Esophagus (tissue), 2 donors: Measurements from ENCODE around the gene CHST13. TPM values are rescaled to one million over a fixed set of nuclear protein-coding genes. Genes with fewer than 3 reads are reported as not detected.

Experiments used
- H3K27ac ChIP-seq, 2 donors: one replicate each; pipeline ENCODE4 v1.5.1; 2013; ENCODE audit warnings: low read depth in 2 of 2, mild to moderate bottlenecking in 2 of 2, inconsistent platforms in 1 of 2, low read length in 1 of 2, moderate library complexity in 1 of 2
- H3K27me3 ChIP-seq, 2 donors: one replicate each; pipeline ENCODE4 v1.6.1; 2013; ENCODE audit warnings: low read length in 2 of 2, control low read depth in 1 of 2, mild to moderate bottlenecking in 1 of 2; ENCODE audit not compliant: insufficient read depth in 2 of 2, control insufficient read depth in 1 of 2
- H3K36me3 ChIP-seq, 2 donors: one replicate each; pipeline ENCODE4 v1.6.1; 2013; ENCODE audit warnings: low read length in 1 of 2; ENCODE audit not compliant: control insufficient read depth in 2 of 2, insufficient read depth in 2 of 2
- H3K4me1 ChIP-seq, 2 donors: one replicate each; pipeline ENCODE4 v1.6.1; 2013; ENCODE audit warnings: low read length in 1 of 2; ENCODE audit not compliant: control insufficient read depth in 2 of 2, insufficient read depth in 2 of 2
- H3K4me3 ChIP-seq, 2 donors: one replicate each; pipeline ENCODE4 v1.5.1; 2013; ENCODE audit warnings: low read length in 2 of 2, mild to moderate bottlenecking in 2 of 2, low read depth in 1 of 2, moderate library complexity in 1 of 2
- H3K9me3 ChIP-seq, 2 donors: one replicate each; pipeline ENCODE4 v1.6.1; 2013; ENCODE audit warnings: mild to moderate bottlenecking in 2 of 2, low read depth in 1 of 2, low read length in 1 of 2, moderate library complexity in 1 of 2; ENCODE audit not compliant: control insufficient read depth in 2 of 2, insufficient read depth in 1 of 2
- WGBS, 2 donors: extraction: QIAGEN DNeasy Blood & Tissue Kit; methylation state at CpG; one replicate each; pipeline ENCODE4 v1.1.7; 2013; 5-methylcytosine and 5-hydroxymethylcytosine counted together
- polyA plus RNA-seq, 2 donors: library from polyadenylated mRNA; stranded (reverse); fragments of 200-250 nt; gene quantifications; one replicate each; pipeline ENCODE4 v1.2.3, GENCODE V29; 2013
- donor health status: healthy with polysubstance abuse.
- donor health status: Bipolar disorder and iron deficiency.

CHST13 gene
- polyA plus RNA-seq, 2 donors, result 0.04 TPM; not detected in 1

GRCh38 chr3:126537730-126538281 is 13.9 kb downstream of the CHST13 start:
- no peaks in the 10 kb centered on the region for H3K36me3 ChIP-seq
- H3K27ac ChIP-seq, result no peak overlapping the region
- peaks cover 2 to 4% of the 10 kb centered on the region in 2 donors for H3K4me1 ChIP-seq
- H3K9me3 ChIP-seq, result peaks cover 0 to 11% of the 10 kb centered on the region in 2 donors
- no peak overlapping the region for H3K4me3 ChIP-seq
- H3K27me3 ChIP-seq, result no peaks in the 10 kb centered on the region
- whole genome bisulfite sequencing, 2 donors, result 67 to 68% methylated on average over 10 of the region's 10 CpGs

DNA sequence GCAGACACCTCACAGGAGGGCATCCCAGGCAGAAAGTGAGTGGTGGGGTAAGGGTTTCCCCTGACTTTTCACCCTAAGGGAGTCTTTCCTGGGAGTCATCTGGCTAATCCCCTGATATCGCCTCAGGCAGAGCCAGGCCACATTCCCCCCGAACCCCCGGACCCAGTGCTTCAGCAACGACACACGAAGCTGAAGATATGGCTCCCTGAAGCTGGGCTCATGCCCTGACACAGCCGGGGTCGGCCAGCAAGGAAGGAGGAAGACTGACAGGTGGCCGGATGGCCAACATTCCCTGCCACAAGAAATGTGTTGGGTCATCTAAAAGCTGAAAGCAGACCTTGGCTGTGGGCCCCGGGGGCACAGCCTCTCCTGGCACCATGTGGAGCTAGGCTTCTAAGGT is 14.4 kb downstream of the CHST13 start:
- 71 to 72% methylated on average over 9 of the region's 9 CpGs for WGBS, 2 donors
- H3K4me3 ChIP-seq, result no peak overlapping the region
- H3K36me3 ChIP-seq, result no peaks in the 10 kb centered on the region

GRCh38 chr3:126538966-126539365 is 15.0 kb downstream of the CHST13 start:
- Histone ChIP-seq H3K36me3 (no peaks in the 10 kb centered on the region), H3K27ac (no peak overlapping the region), H3K4me1 (peaks cover 2 to 4% of the 10 kb centered on the region in 2 donors), H3K4me3 (no peak overlapping the region), H3K27me3 (no peaks in the 10 kb centered on the region), H3K9me3 (peaks cover 0 to 11% of the 10 kb centered on the region in 2 donors)
- WGBS, 2 donors, result 42 to 43% methylated on average over 5 of the region's 5 CpGs

More for the DNA sequence above, 14.4 kb downstream of the CHST13 start:
- Histone ChIP-seq H3K9me3 (peaks cover 0 to 11% of the 10 kb centered on the region in 2 donors), H3K27me3 (no peaks in the 10 kb centered on the region), H3K4me1 (peaks cover 2 to 4% of the 10 kb centered on the region in 2 donors), H3K27ac (no peak overlapping the region)

GRCh38 chr3:126539558-126540250 is 15.7 kb downstream of the CHST13 start:
- H3K27ac ChIP-seq, result no peak overlapping the region
- WGBS, 2 donors, result 92 to 98% methylated on average over 10 of the region's 10 CpGs
- no peaks in the 10 kb centered on the region for H3K27me3 ChIP-seq
- no peaks in the 10 kb centered on the region for H3K36me3 ChIP-seq
- H3K4me3 ChIP-seq, result no peak overlapping the region
- H3K4me1 ChIP-seq, result peaks cover 2 to 4% of the 10 kb centered on the region in 2 donors
- peaks cover 0 to 11% of the 10 kb centered on the region in 2 donors for H3K9me3 ChIP-seq

GRCh38 chr3:126540342-126540849 is 16.4 kb downstream of the CHST13 start:
- Histone ChIP-seq H3K4me3 (no peak overlapping the region), H3K27me3 (no peaks in the 10 kb centered on the region), H3K4me1 (peaks cover 2 to 4% of the 10 kb centered on the region in 2 donors), H3K9me3 (peaks cover 0 to 11% of the 10 kb centered on the region in 2 donors), H3K27ac (no peak overlapping the region), H3K36me3 (no peaks in the 10 kb centered on the region)
- WGBS, 2 donors, result 20 to 32% methylated on average over 9 of the region's 9 CpGs

GRCh38 chr3:126540951-126541627 is 17.1 kb downstream of the CHST13 start:
- no peaks in the 10 kb centered on the region for H3K27me3 ChIP-seq
- no peaks in the 10 kb centered on the region for H3K36me3 ChIP-seq
- no peak overlapping the region for H3K4me3 ChIP-seq
- H3K4me1 ChIP-seq, result peaks cover 2 to 4% of the 10 kb centered on the region in 2 donors
- WGBS, 2 donors, result 59 to 65% methylated on average over 24 of the region's 24 CpGs
- H3K27ac ChIP-seq, result no peak overlapping the region
- H3K9me3 ChIP-seq, result peaks cover 0 to 11% of the 10 kb centered on the region in 2 donors

DNA sequence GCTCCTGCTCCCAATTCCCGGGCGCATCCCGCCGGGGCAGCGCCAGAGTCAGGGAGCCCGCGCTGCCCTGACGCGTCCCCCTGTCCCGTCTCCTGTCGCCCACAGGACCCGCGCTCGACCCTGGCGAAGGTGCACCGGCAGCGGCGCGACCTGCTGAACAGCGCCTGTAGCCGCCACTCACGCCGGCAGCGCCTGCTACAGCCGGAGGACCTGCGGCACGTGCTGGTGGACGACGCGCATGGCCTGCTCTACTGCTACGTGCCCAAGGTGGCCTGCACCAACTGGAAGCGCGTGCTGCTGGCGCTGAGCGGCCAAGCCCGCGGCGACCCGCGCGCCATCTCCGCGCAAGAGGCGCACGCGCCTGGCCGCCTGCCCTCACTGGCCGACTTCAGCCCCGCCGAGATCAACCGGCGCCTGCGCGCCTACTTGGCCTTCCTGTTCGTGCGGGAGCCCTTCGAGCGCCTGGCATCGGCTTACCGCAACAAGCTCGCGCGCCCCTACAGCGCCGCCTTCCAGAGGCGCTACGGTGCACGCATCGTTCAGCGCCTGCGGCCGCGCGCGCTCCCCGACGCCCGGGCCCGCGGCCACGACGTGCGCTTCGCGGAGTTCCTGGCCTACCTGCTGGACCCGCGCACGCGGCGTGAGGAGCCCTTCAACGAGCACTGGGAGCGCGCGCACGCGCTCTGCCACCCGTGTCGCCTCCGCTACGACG is 17.8 kb downstream of the CHST13 start:
- H3K4me1 ChIP-seq, result peaks cover 2 to 4% of the 10 kb centered on the region in 2 donors
- no peaks in the 10 kb centered on the region for H3K27me3 ChIP-seq
- WGBS, 2 donors, result 44 to 54% methylated on average over 101 of the region's 101 CpGs

DNA sequence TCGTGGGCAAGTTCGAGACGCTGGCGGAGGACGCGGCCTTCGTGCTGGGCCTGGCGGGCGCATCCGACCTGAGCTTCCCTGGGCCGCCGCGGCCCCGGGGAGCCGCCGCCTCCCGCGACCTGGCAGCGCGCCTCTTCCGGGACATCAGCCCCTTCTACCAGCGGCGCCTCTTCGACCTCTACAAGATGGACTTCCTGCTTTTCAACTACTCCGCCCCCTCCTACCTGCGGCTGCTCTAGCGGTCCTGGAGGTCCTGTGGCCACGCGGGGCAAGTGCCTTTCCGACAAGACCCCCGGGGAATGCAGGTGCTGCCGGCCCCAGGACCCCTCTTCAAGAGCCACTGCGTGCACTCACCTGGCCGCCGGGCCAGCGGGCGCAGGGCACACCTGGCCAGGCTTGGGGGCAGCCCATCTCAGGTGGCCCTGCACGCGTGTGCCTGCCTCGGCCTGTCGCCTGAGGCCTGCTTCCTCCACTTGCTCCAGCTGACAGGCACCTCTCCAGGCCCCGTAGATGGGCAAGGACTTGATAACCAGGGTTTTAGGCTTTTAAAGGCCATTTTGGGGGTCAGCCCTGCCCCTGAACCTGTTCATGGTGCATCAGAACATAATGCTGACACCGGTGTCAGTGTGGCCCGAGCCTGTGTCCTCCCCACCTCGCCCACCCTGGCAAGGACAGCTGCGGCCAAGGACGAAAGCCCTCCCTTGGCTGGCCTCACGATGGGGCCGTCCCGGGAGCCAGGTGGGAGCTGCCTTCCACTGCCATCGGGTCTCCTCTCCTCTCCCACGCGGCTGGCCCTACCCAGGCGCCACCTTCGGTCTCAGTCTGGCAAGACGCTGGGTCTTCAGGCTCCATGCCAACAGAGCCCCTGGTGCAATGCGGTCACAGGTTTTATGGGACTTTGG is 18.6 kb downstream of the CHST13 start:
- H3K27ac ChIP-seq, result no peak overlapping the region
- H3K36me3 ChIP-seq, result no peaks in the 10 kb centered on the region
- WGBS, 2 donors, result 75 to 78% methylated on average over 45 to 57 of the region's 57 CpGs
- H3K4me1 ChIP-seq, result peaks cover 2 to 4% of the 10 kb centered on the region in 2 donors
- peaks cover 0 to 11% of the 10 kb centered on the region in 2 donors for H3K9me3 ChIP-seq
- no peak overlapping the region for H3K4me3 ChIP-seq
- H3K27me3 ChIP-seq, result no peaks in the 10 kb centered on the region

More for the DNA sequence above, 17.8 kb downstream of the CHST13 start:
- Histone ChIP-seq H3K36me3 (no peaks in the 10 kb centered on the region), H3K27ac (no peak overlapping the region), H3K4me3 (no peak overlapping the region), H3K9me3 (peaks cover 0 to 11% of the 10 kb centered on the region in 2 donors)
